Endothelial cell of umbilical vein (primary cell): ENCODE measurements around the gene NAV2.

Experiments
- CTCF ChIP-seq, 2 donors: IDR thresholded peaks; 1 replicate in 1 of 2; 2 replicates in 1 of 2; pipeline ENCODE4 v1.5.1; 2011; ENCODE audit warnings: low read length in 2 of 2, mild to moderate bottlenecking in 2 of 2, moderate library complexity in 2 of 2, control low read depth in 1 of 2, inconsistent platforms in 1 of 2, low read depth in 1 of 2; ENCODE audit not compliant: insufficient read depth in 1 of 2; ENCODE audit errors: extremely low read depth in 1 of 2
- EZH2 ChIP-seq: IDR thresholded peaks from 2 replicates; pipeline ENCODE4 v1.6.1; 2012; ENCODE audit warnings: borderline replicate concordance, low read depth, mild to moderate bottlenecking, moderate library complexity, low read length, inconsistent platforms; ENCODE audit not compliant: severe bottlenecking
- FOS ChIP-seq: IDR thresholded peaks from 2 replicates; pipeline ENCODE4 v1.6.1; 2011; ENCODE audit warnings: mild to moderate bottlenecking, low read length, moderate library complexity, borderline replicate concordance; ENCODE audit not compliant: insufficient read depth
- MYC ChIP-seq: IDR thresholded peaks from one replicate; pipeline ENCODE4 v1.6.1; 2011; ENCODE audit warnings: mild to moderate bottlenecking, low read depth, low read length
- POLR2A ChIP-seq: IDR thresholded peaks from 2 replicates; pipeline ENCODE4 v1.6.1; 2012; ENCODE audit warnings: low read depth, mild to moderate bottlenecking, control low read depth, low read length
- POLR2AphosphoS5 ChIP-seq: IDR thresholded peaks from 2 replicates; pipeline ENCODE4 v1.6.1; 2012; ENCODE audit warnings: low read depth, mild to moderate bottlenecking, control low read depth, low read length, moderate library complexity; ENCODE audit not compliant: insufficient read depth

- TF ChIP-seq EZH2, result no peak
- no peak for TF ChIP-seq POLR2A
- no peak for TF ChIP-seq MYC
- no peak for TF ChIP-seq CTCF (IDR thresholded peaks at IDR 0.05; ENCODE audit: extremely low read depth in 1 of 2, insufficient read depth in 1 of 2, low read depth in 1 of 2, low read length in 2 of 2)
- no peak for TF ChIP-seq FOS
- TF ChIP-seq POLR2AphosphoS5, result no peak
Measured at GRCh38 chr11:20163783-20164481, 451.3 kb downstream of the NAV2 start.
